HL-60 (cell line): ENCODE data around the gene AMDHD1.

Source experiments
- DNase-seq, 2 experiments: peaks; one replicate each; pipeline ENCODE4 v3.0.0-alpha.2; 2010 to 2020; ENCODE audit warnings: low read depth in 1 of 2, low spot score in 1 of 2
- H3K27ac ChIP-seq: fragments of 250-450 bp; sonication (Bioruptor Pico); replicated peaks from 2 replicates; pipeline ENCODE4 v1.5.1; 2020; ENCODE audit warnings: mild to moderate bottlenecking, moderate library complexity
- H3K27me3 ChIP-seq: fragments of 250-450 bp; sonication (Bioruptor Pico); 2 replicates; pipeline ENCODE4 v1.5.1; 2021; ENCODE audit warnings: mild to moderate bottlenecking, moderate library complexity; ENCODE audit not compliant: insufficient read depth, poor library complexity, severe bottlenecking
- H3K4me3 ChIP-seq: replicated peaks from 2 replicates; pipeline ENCODE4 v1.5.1; 2011; ENCODE audit warnings: mild to moderate bottlenecking, control low read depth, low read length; ENCODE audit not compliant: insufficient read depth
- GABPA ChIP-seq: IDR thresholded peaks from 2 replicates; pipeline ENCODE4 v1.6.1; 2012; ENCODE audit warnings: low read depth
- POLR2AphosphoS5 ChIP-seq: IDR thresholded peaks from 2 replicates; pipeline ENCODE4 v1.6.1; 2012; ENCODE audit warnings: low read depth
- REST ChIP-seq: IDR thresholded peaks from 2 replicates; pipeline ENCODE4 v1.6.1; 2012; ENCODE audit warnings: low read depth; ENCODE audit not compliant: insufficient replicate concordance
- SPI1 ChIP-seq: IDR thresholded peaks from 2 replicates; pipeline ENCODE4 v1.6.1; 2012; ENCODE audit warnings: low read depth, mild to moderate bottlenecking, borderline replicate concordance
- TF ChIP-seq, protein P1 (sequence below): IDR thresholded peaks from one replicate; pipeline ENCODE4 v1.5.1; 2011; ENCODE audit warnings: low read length, control low read depth, inconsistent platforms; ENCODE audit not compliant: insufficient read depth

Gene AMDHD1

GRCh38 chr12:95996034-95996658 is 53.0 kb downstream of the AMDHD1 start, which contains the start of gene HAL:
Gene HAL, minus strand, starts transcription at chr12:95996344. Its CDS starts 434 bp downstream, at chr12:95995910.
- Histone ChIP-seq H3K27ac (peak within 1 kb of the TSS; percentile 89), H3K4me3 (peak within 1 kb of the TSS; percentile 26), H3K27me3 (no peaks in the 10 kb centered on the region)
- peak; percentile 47; the same call in 1 of the 2 replicates for TF ChIP-seq GABPA
- TF ChIP-seq POLR2AphosphoS5: peak; percentile 84
- TF ChIP-seq, protein P1, sequence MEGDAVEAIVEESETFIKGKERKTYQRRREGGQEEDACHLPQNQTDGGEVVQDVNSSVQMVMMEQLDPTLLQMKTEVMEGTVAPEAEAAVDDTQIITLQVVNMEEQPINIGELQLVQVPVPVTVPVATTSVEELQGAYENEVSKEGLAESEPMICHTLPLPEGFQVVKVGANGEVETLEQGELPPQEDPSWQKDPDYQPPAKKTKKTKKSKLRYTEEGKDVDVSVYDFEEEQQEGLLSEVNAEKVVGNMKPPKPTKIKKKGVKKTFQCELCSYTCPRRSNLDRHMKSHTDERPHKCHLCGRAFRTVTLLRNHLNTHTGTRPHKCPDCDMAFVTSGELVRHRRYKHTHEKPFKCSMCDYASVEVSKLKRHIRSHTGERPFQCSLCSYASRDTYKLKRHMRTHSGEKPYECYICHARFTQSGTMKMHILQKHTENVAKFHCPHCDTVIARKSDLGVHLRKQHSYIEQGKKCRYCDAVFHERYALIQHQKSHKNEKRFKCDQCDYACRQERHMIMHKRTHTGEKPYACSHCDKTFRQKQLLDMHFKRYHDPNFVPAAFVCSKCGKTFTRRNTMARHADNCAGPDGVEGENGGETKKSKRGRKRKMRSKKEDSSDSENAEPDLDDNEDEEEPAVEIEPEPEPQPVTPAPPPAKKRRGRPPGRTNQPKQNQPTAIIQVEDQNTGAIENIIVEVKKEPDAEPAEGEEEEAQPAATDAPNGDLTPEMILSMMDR: no peak
- TF ChIP-seq SPI1: peak; percentile 24; the same call in 1 of the 2 replicates
- peak; percentile 90 to 92 for DNase-seq

GRCh38 chr12:95997276-95997675 is 54.1 kb downstream of the AMDHD1 start:
- DNase-seq: no peak
- TF ChIP-seq SPI1: no peak
- no peaks in the 10 kb centered on the region for H3K27me3 ChIP-seq

DNA sequence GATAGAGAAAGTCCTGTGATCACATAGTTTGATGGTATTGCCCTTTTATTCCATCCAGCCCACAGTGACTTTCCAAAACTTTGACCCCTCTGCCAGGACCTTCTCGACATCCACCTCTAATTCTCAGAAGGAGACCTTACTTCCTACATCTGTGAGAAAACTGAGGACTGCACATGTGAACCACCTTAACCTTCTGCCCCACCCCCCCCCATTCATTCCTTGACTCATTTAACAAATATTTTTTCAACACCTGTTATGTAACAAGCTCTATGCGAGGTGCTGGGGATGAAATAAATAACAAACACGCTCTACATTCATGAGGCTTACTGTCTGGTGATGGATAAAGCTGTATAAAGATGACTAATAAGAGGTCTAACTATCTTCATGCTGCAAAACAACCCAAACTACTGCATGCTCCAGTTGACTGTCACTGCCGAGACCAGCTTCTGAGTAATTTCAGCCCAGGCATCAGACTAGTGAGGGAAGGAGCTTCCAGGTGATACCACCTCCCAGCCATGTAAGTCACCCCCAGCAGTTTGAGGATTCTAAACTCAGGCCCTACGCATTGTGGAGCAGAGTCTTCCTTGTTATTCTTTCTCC is 54.9 kb downstream of the AMDHD1 start:
- DNase-seq: no peak
- no peak overlapping the region for H3K4me3 ChIP-seq
- no peaks in the 10 kb centered on the region for H3K27me3 ChIP-seq
- TF ChIP-seq REST (no peak), POLR2AphosphoS5 (no peak), GABPA (no peak), SPI1 (no peak)
- TF ChIP-seq, protein P1: no peak
- H3K27ac ChIP-seq: peak overlapping the region; percentile 21

More at GRCh38 chr12:95997276-95997675, 54.1 kb downstream of the AMDHD1 start:
- Histone ChIP-seq H3K4me3 (no peak overlapping the region), H3K27ac (peak overlapping the region; percentile 21)

- TF ChIP-seq, protein P1: peak; percentile 85
- TF ChIP-seq SPI1 (no peak), POLR2AphosphoS5 (no peak), GABPA (no peak), REST (no peak)
- Histone ChIP-seq H3K27me3 (no peaks in the 10 kb centered on the region), H3K4me3 (no peak overlapping the region), H3K27ac (0 out of 2 replicates have a peak overlapping the region, but pooled peaks have one; percentile 2)
- peak; percentile 40 to 74 for DNase-seq
Measured at GRCh38 chr12:95998611-95999286, 55.6 kb downstream of the AMDHD1 start.
